Peyer's patch (tissue), 4 donors: ENCODE data around the gene PPP5C. TPM values are rescaled to one million over a fixed set of nuclear protein-coding genes. Genes with fewer than 3 reads are reported as not detected.
"Not testable (repeated sequence)": the region's sequence is repeated elsewhere in the genome, so short reads cannot be mapped to it uniquely, and the experiment has no call there.

Source experiments
- DNase-seq, 3 donors: peaks; one replicate each; pipeline ENCODE4 v3.0.0-alpha.2; 2017 to 2019
- H3K27ac ChIP-seq, 4 donors: fragments of 200-600 bp; sonication (generic); one replicate each; pipeline ENCODE4 v1.5.1; 2016 to 2019
- H3K27me3 ChIP-seq, 2 donors: fragments of 200-600 bp; sonication (generic); one replicate each; pipeline ENCODE4 v1.5.1; 2019
- H3K36me3 ChIP-seq, 3 donors: fragments of 200-600 bp; sonication (generic); one replicate each; pipeline ENCODE4 v1.5.1; 2016 to 2019
- H3K4me1 ChIP-seq, 4 donors: fragments of 200-600 bp; sonication (generic); one replicate each; pipeline ENCODE4 v1.5.1; 2016 to 2019
- H3K4me3 ChIP-seq, 4 donors: fragments of 200-600 bp; sonication (generic); 1 replicate in 3 of 4; 2 replicates in 1 of 4; pipeline ENCODE4 v1.5.1; 2016 to 2019; ENCODE audit warnings: mild to moderate bottlenecking in 1 of 4
- H3K9me3 ChIP-seq, 4 donors: fragments of 200-600 bp; sonication (generic); one replicate each; pipeline ENCODE4 v1.5.1; 2016 to 2019; ENCODE audit warnings: mild to moderate bottlenecking in 1 of 4
- CTCF ChIP-seq, 6 experiments: fragments of 450-650 bp in 4 of 6; fragments of 200-600 bp in 2 of 6; sonication (generic) in 1 of 6; IDR thresholded peaks; one replicate each; pipeline ENCODE4 v1.5.1; 2017 to 2019; ENCODE audit warnings: antibody characterized with exemption in 6 of 6, mild to moderate bottlenecking in 3 of 6, moderate library complexity in 1 of 6
- POLR2A ChIP-seq, 2 donors: fragments of 450-650 bp; IDR thresholded peaks; one replicate each; pipeline ENCODE4 v1.5.1; 2017; ENCODE audit warnings: antibody characterized with exemption in 2 of 2, mild to moderate bottlenecking in 2 of 2, moderate library complexity in 2 of 2
- total RNA-seq, 4 donors: library from RNA; depleted of rRNA; stranded (reverse); fragments of >200 nt; gene quantifications; one replicate each; pipeline ENCODE4 v1.1.0, GENCODE V29; 2016

The PPP5C gene
- total RNA-seq, 4 donors from 2014 or later = 68.8 to 214 (median 129) TPM

GRCh38 chr19:46374536-46375475, 27.9 kb downstream of the PPP5C start:
- no peak for DNase-seq
- TF ChIP-seq POLR2A (IDR thresholded peaks at IDR 0.05) (no peak), CTCF (IDR thresholded peaks at IDR 0.05) (no peak)
- no peak overlapping the region for H3K4me3 ChIP-seq
- H3K27me3 ChIP-seq = no peaks in the 10 kb centered on the region
- peaks cover 0 to 19% (median 0%) of the 10 kb centered on the region in 4 donors for H3K4me1 ChIP-seq
- H3K27ac ChIP-seq = peak overlapping the region in 1 of 4 donors; percentile 44
- H3K36me3 ChIP-seq = peaks cover 0 to 33% (median 0%) of the 10 kb centered on the region in 3 donors
- H3K9me3 ChIP-seq = no peaks in the 10 kb centered on the region

GRCh38 chr19:46375476-46376067, 28.7 kb downstream of the PPP5C start:
- not testable (repeated sequence) for H3K27ac ChIP-seq, H3K9me3 ChIP-seq, H3K27me3 ChIP-seq, DNase-seq, H3K4me3 ChIP-seq
- Histone ChIP-seq H3K36me3 (peaks cover 0 to 41% (median 0%) of the 10 kb centered on the region in 3 donors), H3K4me1 (peaks cover 0 to 19% (median 0%) of the 10 kb centered on the region in 4 donors)

GRCh38 chr19:46376241-46377153, 29.6 kb downstream of the PPP5C start:
- H3K9me3 ChIP-seq = no peaks in the 10 kb centered on the region
- no peaks in the 10 kb centered on the region for H3K27me3 ChIP-seq
- peaks cover 0 to 50% (median 0%) of the 10 kb centered on the region in 3 donors for H3K36me3 ChIP-seq
- DNase-seq = no peak
- no peak overlapping the region for H3K4me3 ChIP-seq
- no peak overlapping the region for H3K27ac ChIP-seq
- TF ChIP-seq CTCF (IDR thresholded peaks at IDR 0.05) (no peak), POLR2A (IDR thresholded peaks at IDR 0.05) (no peak)
- H3K4me1 ChIP-seq = peaks cover 0 to 19% (median 0%) of the 10 kb centered on the region in 4 donors

GRCh38 chr19:46378268-46378667, 31.4 kb downstream of the PPP5C start:
- no peak for TF ChIP-seq POLR2A (IDR thresholded peaks at IDR 0.05)
- no peak for TF ChIP-seq CTCF (IDR thresholded peaks at IDR 0.05)

GRCh38 chr19:46380690-46381089, 33.8 kb downstream of the PPP5C start:
- DNase-seq = no peak
- Histone ChIP-seq H3K4me1 (no peaks in the 10 kb centered on the region), H3K9me3 (no peaks in the 10 kb centered on the region), H3K27me3 (no peaks in the 10 kb centered on the region), H3K36me3 (peaks cover 0 to 88% (median 0%) of the 10 kb centered on the region in 3 donors), H3K4me3 (no peak overlapping the region), H3K27ac (no peak overlapping the region)
- TF ChIP-seq POLR2A (IDR thresholded peaks at IDR 0.05) (no peak), CTCF (IDR thresholded peaks at IDR 0.05) (no peak)

More at GRCh38 chr19:46378268-46378667, 31.4 kb downstream of the PPP5C start:
- peaks cover 0 to 11% (median 0%) of the 10 kb centered on the region in 4 donors for H3K4me1 ChIP-seq
- no peak for DNase-seq
- H3K27ac ChIP-seq = peak overlapping the region in 1 of 4 donors; percentile 3
- H3K4me3 ChIP-seq = no peak overlapping the region
- H3K36me3 ChIP-seq = peaks cover 0 to 67% (median 0%) of the 10 kb centered on the region in 3 donors
- no peaks in the 10 kb centered on the region for H3K9me3 ChIP-seq
- H3K27me3 ChIP-seq = no peaks in the 10 kb centered on the region
